Caco-2 (cell line): ENCODE results near the gene GPR65. TPM values are rescaled to one million over a fixed set of nuclear protein-coding genes. Genes with fewer than 3 reads are reported as not detected.
"Not testable (repeated sequence)": the region's sequence is repeated elsewhere in the genome, so short reads cannot be mapped to it uniquely, and the experiment has no call there.

Experiments used
- BruUV-seq: library from RNA; stranded (reverse); fragments of 400-500 nt; replicated peaks from 2 replicates; lab custom pipeline; 2021; lab: Mats Ljungman, UMichigan
- CTCF ChIA-PET: fragments of 300-600 bp; sonication (Branson Sonifier 250); formaldehyde crosslinking; loops from one replicate; lab custom pipeline; 2022; ENCODE audit warnings: antibody characterized with exemption; lab: Charles Lee
- POLR2A ChIA-PET: fragments of 300-600 bp; sonication (Branson Sonifier 250); formaldehyde crosslinking; loops from one replicate; lab custom pipeline; 2022; ENCODE audit warnings: antibody characterized with exemption; lab: Charles Lee
- DNase-seq, 2 experiments: peaks; one replicate each; pipeline versions ENCODE4 v3.0.0 to v3.0.0-alpha.2; 2020 to 2022
- H3K27me3 ChIP-seq: replicated peaks from 2 replicates; pipeline ENCODE4 v1.6.0; 2011; ENCODE audit warnings: low read length; ENCODE audit not compliant: control insufficient read depth, insufficient read depth
- H3K36me3 ChIP-seq: 2 replicates; pipeline ENCODE4 v1.5.1; 2011; ENCODE audit warnings: low read length; ENCODE audit not compliant: control insufficient read depth, insufficient read depth
- H3K4me1 ChIP-seq: fragments of 250-450 bp; sonication (Bioruptor Pico); 2 replicates; pipeline ENCODE4 v1.5.1; 2020; ENCODE audit warnings: mild to moderate bottlenecking
- H3K4me3 ChIP-seq: 2 replicates; pipeline ENCODE4 v1.5.1; 2011; ENCODE audit warnings: low read depth, mild to moderate bottlenecking, control low read depth, low read length
- H3K9me3 ChIP-seq: fragments of 250-450 bp; sonication (Bioruptor Pico); 2 replicates; pipeline ENCODE4 v1.5.1; 2020; ENCODE audit warnings: mild to moderate bottlenecking, moderate library complexity
- H3K27ac Mint-ChIP-seq: one replicate; pipeline ENCODE4 v1.8.0; 2022; ENCODE audit warnings: mixed read lengths; ENCODE audit not compliant: unreplicated experiment
- H3K27me3 Mint-ChIP-seq: one replicate; pipeline ENCODE4 v1.8.0; 2022; ENCODE audit warnings: mixed read lengths; ENCODE audit not compliant: insufficient read depth, unreplicated experiment
- H3K36me3 Mint-ChIP-seq: one replicate; pipeline ENCODE4 v1.8.0; 2022; ENCODE audit warnings: mild to moderate bottlenecking, mixed read lengths; ENCODE audit not compliant: insufficient read depth, unreplicated experiment
- H3K4me1 Mint-ChIP-seq: one replicate; pipeline ENCODE4 v1.8.0; 2022; ENCODE audit warnings: low read depth, mixed read lengths; ENCODE audit not compliant: unreplicated experiment
- H3K4me3 Mint-ChIP-seq: one replicate; pipeline ENCODE4 v1.8.0; 2022; ENCODE audit warnings: mild to moderate bottlenecking, moderate library complexity, mixed read lengths; ENCODE audit not compliant: unreplicated experiment
- H3K9me3 Mint-ChIP-seq: one replicate; pipeline ENCODE4 v1.8.0; 2022; ENCODE audit warnings: mixed read lengths; ENCODE audit not compliant: unreplicated experiment
- intact Hi-C: fragments of 100-400 bp; cut with micrococcal nuclease; formaldehyde crosslinking; loops from one replicate; pipeline ENCODE4 v1.10.0; 2022; ENCODE audit not compliant: unreplicated experiment
- total RNA-seq: library from RNA; stranded (reverse); gene quantifications from 2 replicates; pipeline ENCODE4 v1.2.3, GENCODE V29; 2022
- TF ChIP-seq, protein P1 (sequence below), 2 experiments: fragments of 200-600 bp in 1 of 2; IDR thresholded peaks; 1 replicate in 1 of 2; 2 replicates in 1 of 2; pipeline versions ENCODE4 v1.5.1 to v1.8.0; 2011 to 2022; ENCODE audit warnings: antibody characterized with exemption in 1 of 2, control low read depth in 1 of 2, inconsistent platforms in 1 of 2, low read depth in 1 of 2, low read length in 1 of 2, mild to moderate bottlenecking in 1 of 2, moderate library complexity in 1 of 2; ENCODE audit not compliant: insufficient read depth in 1 of 2, severe bottlenecking in 1 of 2, unreplicated experiment in 1 of 2

The GPR65 gene
- total RNA-seq, 1 experiment from 2014 or later: not detected

DNA sequence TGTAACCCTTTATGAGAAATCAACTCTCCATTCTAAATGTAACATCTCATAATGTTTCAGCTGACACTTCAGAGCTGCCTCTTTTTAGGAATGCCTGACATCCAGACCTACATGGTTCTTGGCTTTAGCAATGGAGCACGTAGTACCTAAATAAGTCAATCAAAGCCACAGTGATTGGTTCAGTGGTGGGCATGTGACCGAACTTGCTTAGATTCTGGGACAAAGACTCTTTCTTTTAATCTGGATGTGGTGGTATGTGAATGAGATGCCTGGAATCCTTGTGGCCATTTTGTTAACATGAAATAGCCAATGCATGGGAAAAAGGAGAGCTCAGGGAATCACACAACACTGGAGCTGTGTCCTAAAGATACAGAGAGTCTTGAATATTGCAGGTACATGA is 11.8 kb downstream of the GPR65 start:
- intact Hi-C loops: no loop called here
- ChIA-PET CTCF (no interaction called here), POLR2A (no interaction called here)
- no peaks in the 10 kb centered on the region for H3K36me3 Mint-ChIP-seq
- Histone ChIP-seq H3K9me3 (no peaks in the 10 kb centered on the region), H3K4me1 (no peaks in the 10 kb centered on the region), H3K27me3 (no peaks in the 10 kb centered on the region), H3K4me3 (no peak overlapping the region), H3K36me3 (no peaks in the 10 kb centered on the region)
- no peaks in the 10 kb centered on the region for H3K4me1 Mint-ChIP-seq
- no peak overlapping the region for H3K4me3 Mint-ChIP-seq
- no peak overlapping the region for H3K27ac Mint-ChIP-seq
- no TSS peak for BruUV-seq
- DNase-seq: no peak
- H3K9me3 Mint-ChIP-seq: peaks cover 12% of the 10 kb centered on the region
- H3K27me3 Mint-ChIP-seq: peaks cover 3% of the 10 kb centered on the region
- TF ChIP-seq, protein P1, sequence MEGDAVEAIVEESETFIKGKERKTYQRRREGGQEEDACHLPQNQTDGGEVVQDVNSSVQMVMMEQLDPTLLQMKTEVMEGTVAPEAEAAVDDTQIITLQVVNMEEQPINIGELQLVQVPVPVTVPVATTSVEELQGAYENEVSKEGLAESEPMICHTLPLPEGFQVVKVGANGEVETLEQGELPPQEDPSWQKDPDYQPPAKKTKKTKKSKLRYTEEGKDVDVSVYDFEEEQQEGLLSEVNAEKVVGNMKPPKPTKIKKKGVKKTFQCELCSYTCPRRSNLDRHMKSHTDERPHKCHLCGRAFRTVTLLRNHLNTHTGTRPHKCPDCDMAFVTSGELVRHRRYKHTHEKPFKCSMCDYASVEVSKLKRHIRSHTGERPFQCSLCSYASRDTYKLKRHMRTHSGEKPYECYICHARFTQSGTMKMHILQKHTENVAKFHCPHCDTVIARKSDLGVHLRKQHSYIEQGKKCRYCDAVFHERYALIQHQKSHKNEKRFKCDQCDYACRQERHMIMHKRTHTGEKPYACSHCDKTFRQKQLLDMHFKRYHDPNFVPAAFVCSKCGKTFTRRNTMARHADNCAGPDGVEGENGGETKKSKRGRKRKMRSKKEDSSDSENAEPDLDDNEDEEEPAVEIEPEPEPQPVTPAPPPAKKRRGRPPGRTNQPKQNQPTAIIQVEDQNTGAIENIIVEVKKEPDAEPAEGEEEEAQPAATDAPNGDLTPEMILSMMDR (IDR thresholded peaks at IDR 0.05; ENCODE audit: insufficient read depth in 1 of 2, low read depth in 1 of 2, low read length in 1 of 2, severe bottlenecking in 1 of 2, unreplicated experiment in 1 of 2): no peak

DNA sequence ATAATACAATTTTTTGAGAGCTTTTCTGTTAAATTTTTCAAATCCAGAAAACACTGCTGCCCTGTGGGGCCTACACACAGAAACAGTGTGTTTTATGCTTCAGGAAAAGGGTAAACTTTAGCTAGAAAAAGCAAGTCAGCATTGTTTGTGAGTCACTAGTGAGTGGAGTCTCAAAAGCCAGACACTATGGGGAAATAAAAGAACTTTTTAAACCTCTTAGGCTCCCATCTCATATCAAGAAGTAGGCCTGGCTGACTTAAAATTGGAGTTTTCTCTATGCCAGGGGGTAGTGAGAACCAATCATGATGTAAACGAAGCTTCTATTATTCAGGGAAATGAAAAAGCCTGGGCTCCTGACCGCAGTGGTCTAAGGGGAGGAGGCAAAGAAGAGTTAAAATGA is 12.6 kb downstream of the GPR65 start:
- peaks cover 3% of the 10 kb centered on the region for H3K27me3 Mint-ChIP-seq
- H3K4me3 Mint-ChIP-seq: no peak overlapping the region
- H3K4me1 Mint-ChIP-seq: no peaks in the 10 kb centered on the region
- peaks cover 12% of the 10 kb centered on the region for H3K9me3 Mint-ChIP-seq
- intact Hi-C loops: no loop called here
- Histone ChIP-seq H3K36me3 (no peaks in the 10 kb centered on the region), H3K27me3 (no peaks in the 10 kb centered on the region), H3K4me3 (no peak overlapping the region), H3K9me3 (no peaks in the 10 kb centered on the region), H3K4me1 (no peaks in the 10 kb centered on the region)
- no peak for DNase-seq
- CTCF ChIA-PET: no interaction called here
- BruUV-seq: no TSS peak
- H3K36me3 Mint-ChIP-seq: no peaks in the 10 kb centered on the region
- POLR2A ChIA-PET: no interaction called here
- TF ChIP-seq, protein P1 (IDR thresholded peaks at IDR 0.05; ENCODE audit: insufficient read depth in 1 of 2, low read depth in 1 of 2, low read length in 1 of 2, severe bottlenecking in 1 of 2, unreplicated experiment in 1 of 2): no peak
- no peak overlapping the region for H3K27ac Mint-ChIP-seq

DNA sequence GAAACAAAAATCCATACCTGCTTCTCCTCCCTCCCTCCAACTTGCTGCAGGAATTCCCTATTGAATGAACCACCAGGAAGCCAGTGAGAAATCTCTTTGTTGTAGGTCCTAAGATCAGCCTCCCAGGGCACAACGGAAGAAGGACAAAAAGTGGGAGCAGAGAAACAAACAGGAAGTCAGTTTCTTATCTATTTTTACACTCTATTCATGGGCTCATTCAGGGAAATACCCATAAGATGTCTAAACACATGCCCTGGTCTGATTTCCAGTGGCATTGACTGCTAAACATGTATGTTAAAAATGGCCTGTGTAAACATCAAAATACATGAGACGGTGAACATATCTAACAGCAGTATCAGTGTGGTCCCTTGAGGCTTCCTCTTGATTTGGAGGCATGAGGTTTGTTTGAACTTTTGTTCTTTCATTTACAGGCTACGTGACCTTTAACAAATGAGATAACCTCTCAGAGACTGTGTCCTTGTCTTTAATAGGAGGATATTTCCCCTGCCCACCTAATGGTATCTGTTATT is 18.8 kb downstream of the GPR65 start:
- CTCF ChIA-PET: no interaction called here

DNA sequence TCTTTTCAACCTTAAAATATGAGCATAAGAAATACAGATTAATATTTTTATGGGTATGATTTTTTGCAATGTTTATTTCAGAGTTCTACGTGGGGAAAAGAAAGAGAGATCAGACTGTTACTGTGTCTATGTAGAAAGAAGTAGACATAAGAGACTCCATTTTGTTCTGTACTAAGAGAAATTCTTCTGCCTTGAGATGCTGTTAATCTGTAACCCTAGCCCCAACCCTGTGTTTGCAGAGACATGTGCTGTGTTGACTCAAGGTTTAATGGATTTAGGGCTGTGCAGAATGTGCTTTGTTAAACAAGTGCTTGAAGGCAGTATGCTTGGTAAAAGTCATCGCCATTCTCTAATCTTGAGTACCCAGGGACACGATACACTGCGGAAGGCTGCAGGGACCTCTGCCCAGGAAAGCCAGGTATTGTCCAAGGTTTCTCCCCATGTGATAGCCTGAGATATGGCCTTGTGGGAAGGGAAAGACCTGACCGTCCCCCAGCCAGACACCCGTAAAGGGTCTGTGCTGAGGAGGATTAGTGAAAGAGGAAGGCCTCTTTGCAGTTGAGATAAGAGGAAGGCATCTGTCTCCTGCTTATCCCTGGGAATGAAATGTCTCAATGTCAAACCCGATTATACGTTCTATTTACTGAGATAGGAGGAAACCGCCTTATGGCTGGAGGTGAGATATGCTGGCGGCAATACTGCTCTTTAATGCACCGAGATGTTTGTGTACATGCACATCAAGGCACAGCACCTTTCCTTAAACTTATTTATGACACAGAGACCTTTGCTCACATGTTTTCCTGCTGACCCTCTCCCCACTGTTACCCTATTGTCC is 19.5 kb downstream of the GPR65 start:
- BruUV-seq, H3K4me3 ChIP-seq, POLR2A ChIA-PET, H3K27me3 Mint-ChIP-seq, H3K36me3 Mint-ChIP-seq, H3K27me3 ChIP-seq, H3K9me3 ChIP-seq, H3K36me3 ChIP-seq, CTCF ChIA-PET: not testable (repeated sequence)
- Mint-ChIP-seq H3K4me1 (peaks cover 22% of the 10 kb centered on the region), H3K4me3 (peak overlapping the region; percentile 57), H3K27ac (peak overlapping the region; percentile 10), H3K9me3 (peaks cover 12% of the 10 kb centered on the region)
- peaks cover 21% of the 10 kb centered on the region for H3K4me1 ChIP-seq
- intact Hi-C loops: loop anchor here (1.0 kb wide), 2 partner anchors 20 to 31 kb away; partner anchors contain the start of gene GALC
- peak; percentile 82 to 84 for DNase-seq

More for the DNA sequence above, 18.8 kb downstream of the GPR65 start:
- Histone ChIP-seq H3K4me1 (peaks cover 21% of the 10 kb centered on the region), H3K36me3 (no peaks in the 10 kb centered on the region), H3K4me3 (no peak overlapping the region), H3K9me3 (no peaks in the 10 kb centered on the region), H3K27me3 (no peaks in the 10 kb centered on the region)
- H3K36me3 Mint-ChIP-seq: no peaks in the 10 kb centered on the region
- no peak overlapping the region for H3K27ac Mint-ChIP-seq
- POLR2A ChIA-PET: no interaction called here
- H3K4me1 Mint-ChIP-seq: peaks cover 22% of the 10 kb centered on the region
- H3K27me3 Mint-ChIP-seq: peaks cover 10% of the 10 kb centered on the region
- no TSS peak for BruUV-seq
- TF ChIP-seq, protein P1 (IDR thresholded peaks at IDR 0.05; ENCODE audit: insufficient read depth in 1 of 2, low read depth in 1 of 2, low read length in 1 of 2, severe bottlenecking in 1 of 2, unreplicated experiment in 1 of 2): no peak
- H3K9me3 Mint-ChIP-seq: peaks cover 12% of the 10 kb centered on the region
- H3K4me3 Mint-ChIP-seq: no peak overlapping the region
- DNase-seq: no peak
- intact Hi-C loops: loop anchor here (1.0 kb wide), 2 partner anchors 21 to 30 kb away; partner anchors contain the start of gene GALC
